Measurements from ENCODE around the gene TBC1D20. TPM values are rescaled to one million over a fixed set of nuclear protein-coding genes. Genes with fewer than 3 reads are reported as not detected.

The TBC1D20 gene
- total and polyA plus RNA-seq, 2 experiments from 2014 or later: 31.0 to 51.4 TPM

GRCh38 chr20:507006-507758 is 44.8 kb upstream of the TBC1D20 start:
- H3K9ac ChIP-seq: no peak overlapping the region
- WGBS, 2 experiments (ENCODE audit: low coverage in 1 of 2, low lambda C conversion rate in 2 of 2, missing lambda C conversion rate in 2 of 2): 93 to 97% methylated on average over 7 of the region's 7 CpGs
- H3K27me3 ChIP-seq (replicated peaks; ENCODE audit: insufficient read depth): no peaks in the 10 kb centered on the region
- peaks cover 20% of the 10 kb centered on the region; the same call in 1 of the 2 replicates for H3F3A ChIP-seq (ENCODE audit: insufficient read depth)
- H3K9me3 ChIP-seq (ENCODE audit: low read depth): no peaks in the 10 kb centered on the region
- H3K4me2 ChIP-seq (ENCODE audit: unreplicated experiment): no peak overlapping the region
- TF ChIP-seq EZH2phosphoT487 (IDR thresholded peaks at IDR 0.05; ENCODE audit: insufficient read depth, low read depth) (no peak), EZH2 (IDR thresholded peaks at IDR 0.05; ENCODE audit: insufficient read depth, poor library complexity, severe bottlenecking) (no peak)
- 0 out of 2 replicates have a peak, but pooled peaks cover 10% of the 10 kb centered on the region for H3K4me1 ChIP-seq (ENCODE audit: insufficient read depth)
- no peaks in the 10 kb centered on the region for H3K9me2 ChIP-seq (ENCODE audit: insufficient read depth)
- H4K20me1 ChIP-seq (ENCODE audit: insufficient read depth): peaks cover 24% of the 10 kb centered on the region; the same call in 1 of the 2 replicates
- DNase-seq: no peak
- H2AFZ ChIP-seq: no peak overlapping the region
- peaks cover 49% of the 10 kb centered on the region for H3K36me3 ChIP-seq (ENCODE audit: low read depth)
- H3K4me3 ChIP-seq: no peak overlapping the region
- H3K79me2 ChIP-seq (ENCODE audit: insufficient read depth): peaks cover 100% of the 10 kb centered on the region
- in situ Hi-C loops (cut with MboI): no loop called here
- H3K27ac ChIP-seq: no peak overlapping the region

GRCh38 chr20:504632-505075 is 42.3 kb upstream of the TBC1D20 start:
- Histone ChIP-seq H2AFZ (no peak overlapping the region), H3K9me3 (ENCODE audit: low read depth) (no peaks in the 10 kb centered on the region), H4K20me1 (ENCODE audit: insufficient read depth) (peaks cover 17% of the 10 kb centered on the region; the same call in 1 of the 2 replicates), H3K79me2 (ENCODE audit: insufficient read depth) (peaks cover 82% of the 10 kb centered on the region), H3K9ac (no peak overlapping the region), H3K4me2 (ENCODE audit: unreplicated experiment) (no peak overlapping the region), H3K36me3 (ENCODE audit: low read depth) (peaks cover 67% of the 10 kb centered on the region), H3K27me3 (replicated peaks; ENCODE audit: insufficient read depth) (no peaks in the 10 kb centered on the region), H3K9me2 (ENCODE audit: insufficient read depth) (no peaks in the 10 kb centered on the region), H3K27ac (no peak overlapping the region), H3K4me3 (no peak overlapping the region), H3K4me1 (ENCODE audit: insufficient read depth) (0 out of 2 replicates have a peak, but pooled peaks cover 10% of the 10 kb centered on the region), H3F3A (ENCODE audit: insufficient read depth) (peaks cover 20% of the 10 kb centered on the region; the same call in 1 of the 2 replicates)
- TF ChIP-seq EZH2phosphoT487 (IDR thresholded peaks at IDR 0.05; ENCODE audit: insufficient read depth, low read depth) (no peak), EZH2 (IDR thresholded peaks at IDR 0.05; ENCODE audit: insufficient read depth, poor library complexity, severe bottlenecking) (no peak)
- no peak for DNase-seq
- in situ Hi-C loops (cut with MboI): no loop called here
- 80 to 82% methylated on average over 3 of the region's 3 CpGs for WGBS, 2 experiments (ENCODE audit: low coverage in 1 of 2, low lambda C conversion rate in 2 of 2, missing lambda C conversion rate in 2 of 2)

- no peaks in the 10 kb centered on the region for H3K9me2 ChIP-seq (ENCODE audit: insufficient read depth)
- H2AFZ ChIP-seq: no peak overlapping the region
- no peaks in the 10 kb centered on the region for H3K9me3 ChIP-seq (ENCODE audit: low read depth)
- in situ Hi-C loops (cut with MboI): no loop called here
- WGBS, 2 experiments (ENCODE audit: low coverage in 1 of 2, low lambda C conversion rate in 2 of 2, missing lambda C conversion rate in 2 of 2): 97% methylated on average over 11 of the region's 11 CpGs
- H3K27me3 ChIP-seq (replicated peaks; ENCODE audit: insufficient read depth): no peaks in the 10 kb centered on the region
- no peak overlapping the region for H3K9ac ChIP-seq
- no peak for TF ChIP-seq EZH2phosphoT487 (IDR thresholded peaks at IDR 0.05; ENCODE audit: insufficient read depth, low read depth)
- no peak for TF ChIP-seq EZH2 (IDR thresholded peaks at IDR 0.05; ENCODE audit: insufficient read depth, poor library complexity, severe bottlenecking)
- H3K4me2 ChIP-seq (ENCODE audit: unreplicated experiment): no peak overlapping the region
- peaks cover 80% of the 10 kb centered on the region for H3K36me3 ChIP-seq (ENCODE audit: low read depth)
- no peak overlapping the region for H3K27ac ChIP-seq
- H3K79me2 ChIP-seq (ENCODE audit: insufficient read depth): peaks cover 68% of the 10 kb centered on the region
- no peak for DNase-seq
- H3F3A ChIP-seq (ENCODE audit: insufficient read depth): peaks cover 10% of the 10 kb centered on the region; the same call in 1 of the 2 replicates
- H4K20me1 ChIP-seq (ENCODE audit: insufficient read depth): peaks cover 6% of the 10 kb centered on the region; the same call in 1 of the 2 replicates
- no peak overlapping the region for H3K4me3 ChIP-seq
- 0 out of 2 replicates have a peak, but pooled peaks cover 4% of the 10 kb centered on the region for H3K4me1 ChIP-seq (ENCODE audit: insufficient read depth)
Measured at GRCh38 chr20:503048-503737, 40.9 kb upstream of the TBC1D20 start.

- H4K20me1 ChIP-seq (ENCODE audit: insufficient read depth): no peaks in the 10 kb centered on the region
- no peaks in the 10 kb centered on the region for H3K9me2 ChIP-seq (ENCODE audit: insufficient read depth)
- peaks cover 76% of the 10 kb centered on the region for H3K36me3 ChIP-seq (ENCODE audit: low read depth)
- H3K4me2 ChIP-seq (ENCODE audit: unreplicated experiment): no peak overlapping the region
- no peaks in the 10 kb centered on the region for H3K9me3 ChIP-seq (ENCODE audit: low read depth)
- H3K4me3 ChIP-seq: no peak overlapping the region
- no peak for TF ChIP-seq EZH2 (IDR thresholded peaks at IDR 0.05; ENCODE audit: insufficient read depth, poor library complexity, severe bottlenecking)
- no peak for TF ChIP-seq EZH2phosphoT487 (IDR thresholded peaks at IDR 0.05; ENCODE audit: insufficient read depth, low read depth)
- no peaks in the 10 kb centered on the region for H3K27me3 ChIP-seq (replicated peaks; ENCODE audit: insufficient read depth)
- H3K79me2 ChIP-seq (ENCODE audit: insufficient read depth): peaks cover 23% of the 10 kb centered on the region
- 96 to 98% methylated on average over 2 of the region's 2 CpGs for WGBS, 2 experiments (ENCODE audit: low coverage in 1 of 2, low lambda C conversion rate in 2 of 2, missing lambda C conversion rate in 2 of 2)
- no peak overlapping the region for H2AFZ ChIP-seq
- no peaks in the 10 kb centered on the region for H3K4me1 ChIP-seq (ENCODE audit: insufficient read depth)
- no peak overlapping the region for H3K27ac ChIP-seq
- in situ Hi-C loops (cut with MboI): no loop called here
- peak; percentile 53 for DNase-seq
- H3K9ac ChIP-seq: no peak overlapping the region
- H3F3A ChIP-seq (ENCODE audit: insufficient read depth): peaks cover 6% of the 10 kb centered on the region; the same call in 1 of the 2 replicates
Measured at GRCh38 chr20:497979-498378, 35.6 kb upstream of the TBC1D20 start.

Measured in GM23248 (cell line).